ENCODE results near the gene CALR. TPM values are rescaled to one million over a fixed set of nuclear protein-coding genes. Genes with fewer than 3 reads are reported as not detected.
"Not testable (repeated sequence)": the region's sequence is repeated elsewhere in the genome, so short reads cannot be mapped to it uniquely, and the experiment has no call there.

The CALR gene
- total RNA-seq, 1 experiment from 2014 or later, result 1,131 TPM

DNA sequence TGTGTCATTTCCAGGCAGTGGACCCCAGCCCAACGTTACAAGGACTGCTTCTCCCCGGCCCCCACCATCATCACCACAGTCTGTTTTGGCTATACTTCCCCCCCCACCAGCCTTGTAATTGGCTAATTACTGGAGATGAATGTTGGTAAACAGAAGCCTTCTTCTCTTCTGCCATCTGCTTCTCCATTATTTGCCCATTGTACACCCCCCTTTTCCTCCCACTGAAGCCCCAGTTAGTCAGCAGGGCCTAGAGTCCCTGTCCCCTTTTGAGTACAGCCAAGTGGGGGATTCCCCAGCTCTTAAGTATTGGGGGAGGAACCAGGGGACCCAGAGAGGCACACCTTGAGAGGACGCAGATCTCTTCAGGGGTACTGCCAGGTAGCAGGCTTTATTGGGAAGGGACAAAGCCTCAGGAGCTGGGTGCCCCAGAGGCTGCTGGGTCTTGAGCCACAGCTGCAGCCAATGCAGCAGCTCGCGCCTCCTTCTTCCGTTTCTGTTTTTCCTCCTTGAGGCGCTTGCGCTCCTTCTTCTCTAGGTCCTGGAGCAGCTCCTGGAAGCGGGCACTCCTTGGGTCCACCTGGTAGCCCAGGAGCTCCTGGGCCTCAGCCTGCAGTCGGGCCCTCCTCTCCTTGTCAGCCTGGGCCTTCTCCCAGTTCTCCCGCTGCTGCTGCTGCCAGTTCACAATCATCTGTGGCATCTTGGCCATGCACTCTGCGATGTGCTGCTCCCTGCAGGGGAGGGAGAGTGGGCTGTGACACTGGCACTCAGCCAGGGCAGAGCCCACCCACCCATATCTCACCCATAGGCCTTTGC, 15.6 kb downstream of the CALR start:
- DNase-seq, result no peak
- Histone ChIP-seq H3K27me3 (ENCODE audit: control insufficient read depth, insufficient read depth, low read length) (no peaks in the 10 kb centered on the region), H3K36me3 (replicated peaks; ENCODE audit: control insufficient read depth, insufficient read depth, low read length) (peaks cover 21% of the 10 kb centered on the region), H3K4me3 (ENCODE audit: insufficient read depth, low read depth, low read length) (no peak overlapping the region)

GRCh38 chr19:12954612-12954962, 16.2 kb downstream of the CALR start:
- H3K36me3 ChIP-seq (replicated peaks; ENCODE audit: control insufficient read depth, insufficient read depth, low read length), result peaks cover 16% of the 10 kb centered on the region
- H3K27me3 ChIP-seq (ENCODE audit: control insufficient read depth, insufficient read depth, low read length), result no peaks in the 10 kb centered on the region
- H3K4me3 ChIP-seq (ENCODE audit: insufficient read depth, low read depth, low read length), result no peak overlapping the region
- DNase-seq, result no peak

- H3K36me3 ChIP-seq (replicated peaks; ENCODE audit: control insufficient read depth, insufficient read depth, low read length), result peaks cover 12% of the 10 kb centered on the region
- H3K27me3 ChIP-seq (ENCODE audit: control insufficient read depth, insufficient read depth, low read length); H3K4me3 ChIP-seq (ENCODE audit: insufficient read depth, low read depth, low read length); DNase-seq: not testable (repeated sequence)
Measured at GRCh38 chr19:12955575-12955974, 17.2 kb downstream of the CALR start.

- Histone ChIP-seq H3K27me3 (ENCODE audit: control insufficient read depth, insufficient read depth, low read length) (no peaks in the 10 kb centered on the region), H3K36me3 (replicated peaks; ENCODE audit: control insufficient read depth, insufficient read depth, low read length) (peaks cover 12% of the 10 kb centered on the region), H3K4me3 (ENCODE audit: insufficient read depth, low read depth, low read length) (peak overlapping the region; percentile 100)
- DNase-seq, result no peak
Measured at GRCh38 chr19:12955996-12956395, 17.6 kb downstream of the CALR start.

DNA sequence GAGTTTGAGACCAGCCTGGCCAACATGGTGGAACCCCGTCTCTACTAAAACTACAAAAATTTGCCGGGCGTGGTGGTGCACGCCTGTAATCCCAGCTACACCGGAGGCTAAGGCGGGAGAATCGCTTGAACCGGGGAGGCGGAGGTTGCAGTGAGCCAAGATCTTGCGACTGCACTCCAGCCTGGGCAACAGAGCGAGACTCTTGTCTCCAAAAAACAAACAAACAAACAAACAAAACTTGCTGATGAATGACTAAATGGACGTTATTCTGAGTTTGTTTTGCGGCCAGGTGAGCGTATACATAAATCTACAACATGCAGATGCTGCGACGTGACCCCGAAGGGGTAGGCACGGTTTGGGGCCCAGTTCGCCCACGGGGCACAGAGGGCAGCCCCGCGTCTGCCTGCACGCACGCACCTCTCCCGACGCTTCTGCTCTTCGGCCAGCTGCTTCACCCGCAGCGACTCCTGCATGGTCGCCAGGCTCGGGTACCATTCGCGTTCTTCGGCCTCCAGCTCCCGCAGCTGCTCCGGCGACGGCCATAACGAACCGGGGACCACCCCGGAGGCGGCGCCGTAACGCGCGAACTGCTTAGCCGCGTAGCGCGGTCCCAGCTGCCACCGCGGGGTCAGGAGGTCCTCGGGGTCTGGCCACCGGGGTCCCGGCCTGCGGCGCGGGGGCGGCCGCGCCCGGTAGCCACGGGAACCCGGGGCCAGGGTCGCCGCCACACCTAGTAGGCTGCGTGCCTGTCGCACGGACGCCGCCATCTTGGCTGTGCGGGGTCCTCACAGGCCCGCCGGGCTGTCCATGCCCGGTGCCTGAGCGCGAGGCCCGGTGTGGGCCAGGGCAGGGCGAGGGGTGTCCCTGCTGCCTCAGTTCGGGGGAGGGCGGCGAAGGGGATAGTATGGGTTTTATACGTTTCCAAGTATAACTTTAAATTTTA, 18.3 kb downstream of the CALR start, which contains the start of gene GADD45GIP1:
TSS of gene GADD45GIP1 (minus strand) at position 778 of the 943 bp plus-strand sequence. CDS start at position 767, 11 bp downstream.
- peak; percentile 95 for DNase-seq
- H3K36me3 ChIP-seq (replicated peaks; ENCODE audit: control insufficient read depth, insufficient read depth, low read length), result peaks cover 12% of the 10 kb centered on the region
- no peaks in the 10 kb centered on the region for H3K27me3 ChIP-seq (ENCODE audit: control insufficient read depth, insufficient read depth, low read length)
- H3K4me3 ChIP-seq (ENCODE audit: insufficient read depth, low read depth, low read length), result peak within 1 kb of the TSS; percentile 100

- Histone ChIP-seq H3K4me3 (ENCODE audit: insufficient read depth, low read depth, low read length) (peak overlapping the region; percentile 100; the same call in 1 of the 2 replicates), H3K36me3 (replicated peaks; ENCODE audit: control insufficient read depth, insufficient read depth, low read length) (peaks cover 12% of the 10 kb centered on the region)
- DNase-seq; H3K27me3 ChIP-seq (ENCODE audit: control insufficient read depth, insufficient read depth, low read length): not testable (repeated sequence)
Measured at GRCh38 chr19:12957389-12957952, 19.1 kb downstream of the CALR start.

- no peak overlapping the region for H3K4me3 ChIP-seq (ENCODE audit: insufficient read depth, low read depth, low read length)
- DNase-seq, result no peak
- H3K27me3 ChIP-seq (ENCODE audit: control insufficient read depth, insufficient read depth, low read length), result no peaks in the 10 kb centered on the region
- H3K36me3 ChIP-seq (replicated peaks; ENCODE audit: control insufficient read depth, insufficient read depth, low read length), result peaks cover 8% of the 10 kb centered on the region
Measured at GRCh38 chr19:12959481-12959880, 21.1 kb downstream of the CALR start.

GRCh38 chr19:12965017-12965811, 26.8 kb downstream of the CALR start:
- peak; percentile 96 for DNase-seq
- peak overlapping the region; percentile 35 for H3K4me3 ChIP-seq (ENCODE audit: insufficient read depth, low read depth, low read length)
- no peaks in the 10 kb centered on the region for H3K27me3 ChIP-seq (ENCODE audit: control insufficient read depth, insufficient read depth, low read length)
- no peaks in the 10 kb centered on the region for H3K36me3 ChIP-seq (replicated peaks; ENCODE audit: control insufficient read depth, insufficient read depth, low read length)

DNA sequence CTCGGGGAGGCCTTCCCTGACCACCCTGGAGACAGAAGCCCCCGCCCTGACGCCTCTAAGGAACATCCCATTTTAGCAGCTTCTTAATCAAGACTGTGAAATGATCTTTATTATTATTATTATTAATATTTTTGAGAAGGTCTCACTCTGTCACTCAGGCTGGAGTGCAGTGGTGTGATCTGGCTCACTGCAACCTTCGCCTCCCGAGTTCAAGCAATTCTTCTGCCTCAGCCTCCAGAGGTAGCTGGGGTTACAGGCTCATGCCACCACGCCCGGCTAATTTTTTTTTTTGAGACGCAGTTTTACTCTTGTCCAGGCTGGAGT, 27.4 kb downstream of the CALR start:
- no peak for DNase-seq
- Histone ChIP-seq H3K4me3 (ENCODE audit: insufficient read depth, low read depth, low read length) (no peak overlapping the region; the same call in 1 of the 2 replicates), H3K27me3 (ENCODE audit: control insufficient read depth, insufficient read depth, low read length) (no peaks in the 10 kb centered on the region), H3K36me3 (replicated peaks; ENCODE audit: control insufficient read depth, insufficient read depth, low read length) (no peaks in the 10 kb centered on the region)

- Histone ChIP-seq H3K36me3 (replicated peaks; ENCODE audit: control insufficient read depth, insufficient read depth, low read length) (no peaks in the 10 kb centered on the region), H3K27me3 (ENCODE audit: control insufficient read depth, insufficient read depth, low read length) (no peaks in the 10 kb centered on the region), H3K4me3 (ENCODE audit: insufficient read depth, low read depth, low read length) (no peak overlapping the region)
- no peak for DNase-seq
Measured at GRCh38 chr19:12967907-12968306, 29.5 kb downstream of the CALR start.

- Histone ChIP-seq H3K36me3 (replicated peaks; ENCODE audit: control insufficient read depth, insufficient read depth, low read length) (no peaks in the 10 kb centered on the region), H3K27me3 (ENCODE audit: control insufficient read depth, insufficient read depth, low read length) (no peaks in the 10 kb centered on the region), H3K4me3 (ENCODE audit: insufficient read depth, low read depth, low read length) (no peak within 1 kb of the TSS)
- no peak for DNase-seq
Measured at GRCh38 chr19:12969292-12969988, 31.0 kb downstream of the CALR start, which contains the start of gene DAND5. Gene DAND5 (plus strand): TSS chr19:12969576. CDS start chr19:12969661, 85 bp downstream.

GRCh38 chr19:12970070-12970820, 31.8 kb downstream of the CALR start:
- Histone ChIP-seq H3K36me3 (replicated peaks; ENCODE audit: control insufficient read depth, insufficient read depth, low read length) (no peaks in the 10 kb centered on the region), H3K27me3 (ENCODE audit: control insufficient read depth, insufficient read depth, low read length) (no peaks in the 10 kb centered on the region), H3K4me3 (ENCODE audit: insufficient read depth, low read depth, low read length) (no peak overlapping the region)
- no peak for DNase-seq

- Histone ChIP-seq H3K4me3 (ENCODE audit: insufficient read depth, low read depth, low read length) (no peak overlapping the region), H3K27me3 (ENCODE audit: control insufficient read depth, insufficient read depth, low read length) (no peaks in the 10 kb centered on the region), H3K36me3 (replicated peaks; ENCODE audit: control insufficient read depth, insufficient read depth, low read length) (no peaks in the 10 kb centered on the region)
- peak; percentile 37 for DNase-seq
Measured at GRCh38 chr19:12973236-12973635, 34.8 kb downstream of the CALR start.

Measured in H7 (cell line).